ENCODE data around the gene KCNH5. TPM values are rescaled to one million over a fixed set of nuclear protein-coding genes. Genes with fewer than 3 reads are reported as not detected.

Gene KCNH5
- polyA plus RNA-seq, 2 of the 4 experiments (the other 2 are of a cell fraction) = 0.01 TPM; not detected in 1

DNA sequence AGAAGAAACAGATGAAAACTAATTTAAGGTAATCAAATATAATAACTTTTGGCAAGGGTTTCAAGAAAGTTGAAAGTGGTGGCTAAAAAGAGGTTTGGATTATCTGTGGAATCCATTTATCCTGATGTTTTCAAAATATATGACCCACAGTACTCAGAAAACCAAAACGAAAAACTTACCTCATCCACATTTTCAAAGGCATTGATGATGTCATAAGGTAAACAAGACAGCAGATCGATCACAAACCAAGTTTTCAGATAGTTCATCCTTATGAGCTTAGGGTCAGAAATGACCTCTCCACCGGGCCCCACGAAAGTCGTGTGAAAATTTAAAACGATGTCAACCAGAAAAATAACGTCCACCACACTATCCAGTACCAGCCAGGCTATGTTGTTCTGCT is 64.6 kb downstream of the KCNH5 start:
- Histone ChIP-seq H3K27ac (no peak overlapping the region), H3K4me3 (no peak overlapping the region), H3K9me3 (no peaks in the 10 kb centered on the region), H3K4me1 (no peaks in the 10 kb centered on the region), H3K4me2 (no peak overlapping the region)
- TF ChIP-seq GATA3 (IDR thresholded peaks at IDR 0.05; ENCODE audit: borderline replicate concordance) (no peak), RFX5 (IDR thresholded peaks at IDR 0.05) (no peak), POLR2AphosphoS2 (conservative IDR thresholded peaks at IDR 0.05; ENCODE audit: low read length) (no peak), MAFK (IDR thresholded peaks at IDR 0.05; ENCODE audit: partially characterized antibody) (no peak), BHLHE40 (IDR thresholded peaks at IDR 0.05; ENCODE audit: low read depth, low read length) (no peak), ZSCAN20 (CRISPR knock-in tag; IDR thresholded peaks at IDR 0.05) (no peak), SREBF2 (IDR thresholded peaks at IDR 0.05) (no peak), FOSL2 (IDR thresholded peaks at IDR 0.05) (no peak), FOSL2 (CRISPR knock-in tag; IDR thresholded peaks at IDR 0.05) (no peak), SMC3 (IDR thresholded peaks at IDR 0.05) (no peak)
- TF ChIP-seq, protein P1, sequence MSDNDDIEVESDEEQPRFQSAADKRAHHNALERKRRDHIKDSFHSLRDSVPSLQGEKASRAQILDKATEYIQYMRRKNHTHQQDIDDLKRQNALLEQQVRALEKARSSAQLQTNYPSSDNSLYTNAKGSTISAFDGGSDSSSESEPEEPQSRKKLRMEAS (IDR thresholded peaks at IDR 0.05) = no peak
- POLR2A ChIA-PET = no interaction called here
- CTCF ChIA-PET = no interaction called here
- 8% methylated on average over 7 of the region's 7 CpGs for WGBS (ENCODE audit: missing lambda C conversion rate)
- DNase-seq (ENCODE audit: low read depth in 1 of 2, low spot score in 1 of 2) = no peak
- FAIRE-seq = no peak
- no peak for ATAC-seq

DNA sequence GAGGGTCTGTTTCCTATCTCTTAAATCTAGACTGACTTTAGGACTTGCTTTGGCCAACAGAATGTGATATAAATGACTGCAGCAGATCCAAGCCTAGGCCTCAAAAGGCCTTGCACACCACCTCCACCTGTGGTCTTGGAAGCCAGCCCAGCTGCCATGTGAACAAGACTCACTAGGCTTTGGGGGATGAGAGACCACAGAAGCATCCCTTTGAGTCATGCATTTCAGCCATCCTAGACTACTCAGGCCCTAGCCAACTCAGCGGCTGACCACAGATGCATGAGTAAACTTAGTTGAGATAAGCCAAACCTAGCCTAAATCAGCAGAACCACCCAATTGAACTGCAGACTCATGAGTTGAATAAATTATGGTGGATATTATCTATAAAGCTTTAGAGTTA is 87.7 kb downstream of the KCNH5 start:
- CTCF ChIA-PET = no interaction called here
- no peak for FAIRE-seq
- ATAC-seq = no peak; a peak in 1 of 6 replicates

DNA sequence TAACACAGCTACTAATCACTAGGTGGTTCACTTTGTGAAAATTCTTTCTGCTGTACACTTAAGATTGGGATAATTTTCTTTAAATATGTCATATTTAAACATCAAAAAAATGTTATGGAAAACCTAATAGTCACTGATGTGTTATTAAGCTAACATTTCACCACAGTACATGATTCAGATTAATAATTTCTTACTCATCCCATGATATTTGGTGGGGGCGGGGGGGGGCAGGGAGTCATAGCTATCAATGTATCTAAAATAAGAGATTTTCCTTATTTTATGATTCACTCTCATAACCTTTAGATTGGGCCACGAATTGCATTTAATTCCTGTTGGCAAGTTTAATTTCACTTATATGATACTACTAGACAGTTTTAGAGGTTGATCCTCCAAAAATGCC is 88.8 kb downstream of the KCNH5 start:
- POLR2A ChIA-PET = no interaction called here
- ATAC-seq = no peak
- Histone ChIP-seq H3K4me2 (no peak overlapping the region), H3K27ac (no peak overlapping the region), H3K9me3 (no peaks in the 10 kb centered on the region), H3K4me3 (no peak overlapping the region), H3K4me1 (no peaks in the 10 kb centered on the region)
- TF ChIP-seq, protein P2, sequence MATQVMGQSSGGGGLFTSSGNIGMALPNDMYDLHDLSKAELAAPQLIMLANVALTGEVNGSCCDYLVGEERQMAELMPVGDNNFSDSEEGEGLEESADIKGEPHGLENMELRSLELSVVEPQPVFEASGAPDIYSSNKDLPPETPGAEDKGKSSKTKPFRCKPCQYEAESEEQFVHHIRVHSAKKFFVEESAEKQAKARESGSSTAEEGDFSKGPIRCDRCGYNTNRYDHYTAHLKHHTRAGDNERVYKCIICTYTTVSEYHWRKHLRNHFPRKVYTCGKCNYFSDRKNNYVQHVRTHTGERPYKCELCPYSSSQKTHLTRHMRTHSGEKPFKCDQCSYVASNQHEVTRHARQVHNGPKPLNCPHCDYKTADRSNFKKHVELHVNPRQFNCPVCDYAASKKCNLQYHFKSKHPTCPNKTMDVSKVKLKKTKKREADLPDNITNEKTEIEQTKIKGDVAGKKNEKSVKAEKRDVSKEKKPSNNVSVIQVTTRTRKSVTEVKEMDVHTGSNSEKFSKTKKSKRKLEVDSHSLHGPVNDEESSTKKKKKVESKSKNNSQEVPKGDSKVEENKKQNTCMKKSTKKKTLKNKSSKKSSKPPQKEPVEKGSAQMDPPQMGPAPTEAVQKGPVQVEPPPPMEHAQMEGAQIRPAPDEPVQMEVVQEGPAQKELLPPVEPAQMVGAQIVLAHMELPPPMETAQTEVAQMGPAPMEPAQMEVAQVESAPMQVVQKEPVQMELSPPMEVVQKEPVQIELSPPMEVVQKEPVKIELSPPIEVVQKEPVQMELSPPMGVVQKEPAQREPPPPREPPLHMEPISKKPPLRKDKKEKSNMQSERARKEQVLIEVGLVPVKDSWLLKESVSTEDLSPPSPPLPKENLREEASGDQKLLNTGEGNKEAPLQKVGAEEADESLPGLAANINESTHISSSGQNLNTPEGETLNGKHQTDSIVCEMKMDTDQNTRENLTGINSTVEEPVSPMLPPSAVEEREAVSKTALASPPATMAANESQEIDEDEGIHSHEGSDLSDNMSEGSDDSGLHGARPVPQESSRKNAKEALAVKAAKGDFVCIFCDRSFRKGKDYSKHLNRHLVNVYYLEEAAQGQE (IDR thresholded peaks at IDR 0.05) = no peak
- TF ChIP-seq CEBPB (IDR thresholded peaks at IDR 0.05) (no peak), NPAS2 (CRISPR knock-in tag; IDR thresholded peaks at IDR 0.05; ENCODE audit: borderline replicate concordance) (no peak), CHD2 (IDR thresholded peaks at IDR 0.05; ENCODE audit: low read length, partially characterized antibody) (no peak), SREBF2 (IDR thresholded peaks at IDR 0.05) (no peak)
- DNase-seq (ENCODE audit: low read depth in 1 of 2, low spot score in 1 of 2) = no peak
- CTCF ChIA-PET = no interaction called here
- WGBS (ENCODE audit: missing lambda C conversion rate) = 3% methylated on average over 2 of the region's 2 CpGs
- no peak for FAIRE-seq

More for the DNA sequence above, 87.7 kb downstream of the KCNH5 start:
- no peaks in the 10 kb centered on the region for H3K9me3 ChIP-seq
- no peak overlapping the region for H3K27ac ChIP-seq
- H3K4me3 ChIP-seq = no peak overlapping the region
- POLR2A ChIA-PET = no interaction called here
- TF ChIP-seq MAZ (IDR thresholded peaks at IDR 0.05; ENCODE audit: borderline replicate concordance, low read depth, low read length) (no peak), CHD4 (IDR thresholded peaks at IDR 0.05; ENCODE audit: borderline replicate concordance) (no peak), POLR2A (IDR thresholded peaks at IDR 0.05; ENCODE audit: low read length) (no peak), CEBPB (IDR thresholded peaks at IDR 0.05) (no peak), HOXB5 (CRISPR knock-in tag; IDR thresholded peaks at IDR 0.05) (no peak)
- DNase-seq (ENCODE audit: low read depth in 1 of 2, low spot score in 1 of 2) = no peak
- H3K4me2 ChIP-seq = no peak overlapping the region
- no peaks in the 10 kb centered on the region for H3K4me1 ChIP-seq
- WGBS (ENCODE audit: missing lambda C conversion rate) = 33% methylated on average over 1 of the region's 1 CpG

DNA sequence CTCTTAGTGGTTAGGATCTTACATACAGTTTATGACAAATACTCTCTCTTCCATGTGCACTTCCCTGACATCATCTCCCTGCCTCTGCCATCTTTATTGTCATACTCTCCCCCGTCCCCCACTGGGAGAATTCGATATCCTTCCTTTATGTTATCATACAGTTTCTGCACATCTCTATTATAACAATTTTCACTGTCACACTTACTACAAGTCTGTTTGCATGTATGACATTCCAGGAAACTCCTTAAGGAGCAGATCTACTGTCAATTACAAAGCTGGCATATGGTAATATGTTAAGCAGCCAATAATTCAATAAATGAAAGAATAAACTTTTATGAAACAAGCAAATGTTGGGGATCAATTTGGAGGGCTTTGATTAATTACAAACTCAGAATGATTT is 91.1 kb downstream of the KCNH5 start:
- WGBS (ENCODE audit: missing lambda C conversion rate) = 0% methylated on average over 2 of the region's 2 CpGs
- H3K4me1 ChIP-seq = no peaks in the 10 kb centered on the region
- no peak overlapping the region for H3K4me3 ChIP-seq
- DNase-seq (ENCODE audit: low read depth in 1 of 2, low spot score in 1 of 2) = no peak
- ChIA-PET POLR2A (no interaction called here), CTCF (no interaction called here)
- no peaks in the 10 kb centered on the region for H3K9me3 ChIP-seq
- no peak overlapping the region for H3K4me2 ChIP-seq
- FAIRE-seq = no peak
- ATAC-seq = no peak
- no peak for TF ChIP-seq POLR2A (IDR thresholded peaks at IDR 0.05; ENCODE audit: low read length)
- TF ChIP-seq, protein P3, sequence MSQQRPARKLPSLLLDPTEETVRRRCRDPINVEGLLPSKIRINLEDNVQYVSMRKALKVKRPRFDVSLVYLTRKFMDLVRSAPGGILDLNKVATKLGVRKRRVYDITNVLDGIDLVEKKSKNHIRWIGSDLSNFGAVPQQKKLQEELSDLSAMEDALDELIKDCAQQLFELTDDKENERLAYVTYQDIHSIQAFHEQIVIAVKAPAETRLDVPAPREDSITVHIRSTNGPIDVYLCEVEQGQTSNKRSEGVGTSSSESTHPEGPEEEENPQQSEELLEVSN (IDR thresholded peaks at IDR 0.05; ENCODE audit: borderline replicate concordance, low read depth) = no peak
- TF ChIP-seq MAFK (IDR thresholded peaks at IDR 0.05; ENCODE audit: partially characterized antibody) = no peak
- no peak for TF ChIP-seq NPAS2 (CRISPR knock-in tag; IDR thresholded peaks at IDR 0.05; ENCODE audit: borderline replicate concordance)
- TF ChIP-seq TP53 (CRISPR knock-in tag; IDR thresholded peaks at IDR 0.05) = no peak
- TF ChIP-seq SREBF2 (IDR thresholded peaks at IDR 0.05) = no peak
- TF ChIP-seq BHLHE40 (IDR thresholded peaks at IDR 0.05; ENCODE audit: low read depth, low read length) = no peak
- TF ChIP-seq, protein P4, sequence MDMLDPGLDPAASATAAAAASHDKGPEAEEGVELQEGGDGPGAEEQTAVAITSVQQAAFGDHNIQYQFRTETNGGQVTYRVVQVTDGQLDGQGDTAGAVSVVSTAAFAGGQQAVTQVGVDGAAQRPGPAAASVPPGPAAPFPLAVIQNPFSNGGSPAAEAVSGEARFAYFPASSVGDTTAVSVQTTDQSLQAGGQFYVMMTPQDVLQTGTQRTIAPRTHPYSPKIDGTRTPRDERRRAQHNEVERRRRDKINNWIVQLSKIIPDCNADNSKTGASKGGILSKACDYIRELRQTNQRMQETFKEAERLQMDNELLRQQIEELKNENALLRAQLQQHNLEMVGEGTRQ (IDR thresholded peaks at IDR 0.05) = no peak
- TF ChIP-seq MYC (IDR thresholded peaks at IDR 0.05; ENCODE audit: borderline replicate concordance, low read length) = no peak
- TF ChIP-seq EHF (CRISPR knock-in tag; IDR thresholded peaks at IDR 0.05) = no peak
- no peak overlapping the region for H3K27ac ChIP-seq

Data from A549 (cell line).